SK-N-SH (cell line): ENCODE results near the gene TBKBP1. TPM values are rescaled to one million over a fixed set of nuclear protein-coding genes. Genes with fewer than 3 reads are reported as not detected.

Experiments
- CTCF ChIA-PET: fragments of 300-600, 350-600 bp; formaldehyde crosslinking; extraction: SDS; loops from one replicate; lab custom pipeline; 2021; lab: Yijun Ruan, JAX
- POLR2A ChIA-PET: fragments of 350-600 bp; sonication (Branson Sonifier 250); formaldehyde crosslinking; extraction: SDS; loops from one replicate; lab custom pipeline; 2020; ENCODE audit warnings: antibody characterized with exemption, inconsistent platforms; lab: Yijun Ruan, JAX
- DNase-seq: peaks from one replicate; pipeline ENCODE4 v3.0.0; 2012
- H2AFZ ChIP-seq: fragments of 200-600 bp; sonication (generic); 2 replicates; pipeline ENCODE4 v1.8.1; 2016; ENCODE audit warnings: antibody characterized with exemption, mild to moderate bottlenecking, low read depth
- H3F3A ChIP-seq: fragments of 200-600 bp; sonication (generic); replicated peaks from 2 replicates; pipeline ENCODE3; 2016; ENCODE audit warnings: antibody characterized with exemption, mild to moderate bottlenecking; ENCODE audit not compliant: insufficient read depth
- H3K27ac ChIP-seq, 2 experiments: fragments of 200-500 bp in 1 of 2; fragments of 200-600 bp in 1 of 2; sonication (Bioruptor generic) in 1 of 2; sonication (generic), shearing (Covaris generic) in 1 of 2; 2 replicates each; pipeline versions ENCODE4 v1.5.1 to v1.6.1; 2014 to 2016; ENCODE audit warnings: low read depth in 2 of 2, inconsistent platforms in 1 of 2, low read length in 1 of 2, mild to moderate bottlenecking in 1 of 2, mixed read lengths in 1 of 2
- H3K27me3 ChIP-seq: fragments of 200-600 bp; sonication (generic), shearing (Covaris generic); 2 replicates; pipeline ENCODE4 v1.6.1; 2016; ENCODE audit warnings: mixed run types; ENCODE audit not compliant: insufficient read depth
- H3K36me3 ChIP-seq, 2 experiments: fragments of 200-500 bp in 1 of 2; fragments of 200-600 bp in 1 of 2; sonication (Bioruptor generic) in 1 of 2; sonication (generic) in 1 of 2; replicated peaks in 1 of 2; 2 replicates each; pipeline versions ENCODE3 to v1.5.1; 2014 to 2016; ENCODE audit warnings: low read length in 1 of 2, mild to moderate bottlenecking in 1 of 2; ENCODE audit not compliant: insufficient read depth in 2 of 2, control insufficient read depth in 1 of 2
- H3K4me1 ChIP-seq, 2 experiments: fragments of 200-500 bp in 1 of 2; fragments of 200-600 bp in 1 of 2; sonication (Bioruptor generic) in 1 of 2; sonication (generic), shearing (Covaris generic) in 1 of 2; 2 replicates each; pipeline versions ENCODE4 v1.5.1 to v1.6.1; 2014 to 2016; ENCODE audit warnings: low read depth in 1 of 2, low read length in 1 of 2, mixed run types in 1 of 2; ENCODE audit not compliant: insufficient read depth in 2 of 2, control insufficient read depth in 1 of 2
- H3K4me2 ChIP-seq: fragments of 200-600 bp; sonication (generic), shearing (Covaris generic); 2 replicates; pipeline ENCODE4 v1.6.1; 2017; ENCODE audit warnings: mixed run types
- H3K4me3 ChIP-seq, 2 experiments: fragments of 200-500 bp in 1 of 2; fragments of 200-600 bp in 1 of 2; sonication (Bioruptor generic) in 1 of 2; sonication (generic), shearing (Covaris generic) in 1 of 2; 2 replicates each; pipeline versions ENCODE4 v1.5.1 to v1.8.1; 2014 to 2016; ENCODE audit warnings: low read depth in 2 of 2, inconsistent platforms in 1 of 2, low read length in 1 of 2, mild to moderate bottlenecking in 1 of 2, mixed read lengths in 1 of 2, moderate library complexity in 1 of 2
- H3K79me2 ChIP-seq: fragments of 200-600 bp; sonication (generic); 2 replicates; pipeline ENCODE4 v1.8.1; 2017; ENCODE audit warnings: mild to moderate bottlenecking; ENCODE audit not compliant: insufficient read depth
- H3K9ac ChIP-seq: fragments of 200-600 bp; sonication (generic); 2 replicates; pipeline ENCODE4 v1.6.1; 2017; ENCODE audit warnings: mixed run types
- H3K9me2 ChIP-seq: fragments of 200-600 bp; sonication (generic); 2 replicates; pipeline ENCODE4 v1.6.1; 2017; ENCODE audit warnings: mixed run types
- H3K9me3 ChIP-seq: fragments of 200-600 bp; sonication (generic); 2 replicates; pipeline ENCODE4 v1.6.1; 2017; ENCODE audit warnings: mixed run types, mild to moderate bottlenecking, moderate library complexity
- H4K20me1 ChIP-seq: fragments of 200-600 bp; sonication (generic); 2 replicates; pipeline ENCODE4 v1.6.1; 2017; ENCODE audit warnings: mild to moderate bottlenecking, mixed run types; ENCODE audit not compliant: insufficient read depth
- EP300 ChIP-seq, 2 experiments: IDR thresholded peaks; 2 replicates each; pipeline versions ENCODE4 v1.4.0 to v1.6.1; 2012; ENCODE audit warnings: borderline replicate concordance in 1 of 2, low read depth in 1 of 2, low read length in 1 of 2
- FOXJ3 ChIP-seq: sonication (generic); formaldehyde crosslinking; IDR thresholded peaks from 2 replicates; pipeline ENCODE4 v1.5.1; 2020; ENCODE audit warnings: mild to moderate bottlenecking, missing genetic modification reagents
- GABPA ChIP-seq: IDR thresholded peaks from 2 replicates; pipeline ENCODE4 v1.4.0; 2012; ENCODE audit warnings: low read depth, mild to moderate bottlenecking
- MAX ChIP-seq: IDR thresholded peaks from 2 replicates; pipeline ENCODE4 v1.4.0; 2012; ENCODE audit warnings: low read depth
- MXI1 ChIP-seq: IDR thresholded peaks from 2 replicates; pipeline ENCODE4 v1.6.1; 2012; ENCODE audit warnings: mild to moderate bottlenecking, low read depth, low read length, improper control_type of control experiment
- NFIC ChIP-seq: IDR thresholded peaks from 2 replicates; pipeline ENCODE4 v1.4.0; 2012; ENCODE audit warnings: borderline replicate concordance
- REST ChIP-seq: IDR thresholded peaks from 2 replicates; pipeline ENCODE4 v1.6.1; 2012; ENCODE audit warnings: mild to moderate bottlenecking, low read depth, low read length, moderate library complexity
- TAF1 ChIP-seq: IDR thresholded peaks from 2 replicates; pipeline ENCODE4 v1.6.1; 2012; ENCODE audit warnings: low read depth, mild to moderate bottlenecking, low read length, moderate library complexity, borderline replicate concordance
- TEAD4 ChIP-seq: IDR thresholded peaks from 2 replicates; pipeline ENCODE4 v1.4.0; 2012; ENCODE audit warnings: mild to moderate bottlenecking, borderline replicate concordance; ENCODE audit not compliant: insufficient read depth
- WGBS: methylation state at CpG from one replicate; pipeline ENCODE4 v1.1.6; 2017; ENCODE audit warnings: low lambda C conversion rate; 5-methylcytosine and 5-hydroxymethylcytosine counted together
- polyA plus RNA-seq, 3 experiments: library from polyadenylated mRNA; depleted of rRNA; stranded (reverse); fragments of >200 nt; gene quantifications; 2 replicates each; pipeline ENCODE4 v1.2.3, GENCODE V29; 2012

The TBKBP1 gene
- polyA plus RNA-seq, 1 of the 3 experiments (the other 2 are of a cell fraction), result 14.4 TPM

GRCh38 chr17:47711366-47712099 is 17.6 kb downstream of the TBKBP1 start:
- CTCF ChIA-PET, result interaction anchor here (14.7 kb wide), 1 partner anchor 13 kb away, joined by 195 read pairs; the partner anchor contains the start of gene TBKBP1
- Histone ChIP-seq H2AFZ (no peak overlapping the region), H3K9ac (no peak overlapping the region), H3K4me3 (no peak overlapping the region), H3K27me3 (peaks cover 41% of the 10 kb centered on the region), H3K79me2 (no peaks in the 10 kb centered on the region), H3K9me2 (no peaks in the 10 kb centered on the region), H3K36me3 (peaks cover 0 to 21% of the 10 kb centered on the region in 2 experiments), H3K27ac (no peak overlapping the region), H3K4me1 (peaks cover 0 to 4% of the 10 kb centered on the region in 2 experiments; a peak in 2 of 4 replicates), H3K4me2 (no peak overlapping the region), H4K20me1 (peaks cover 19% of the 10 kb centered on the region; the same call in 1 of the 2 replicates), H3F3A (no peaks in the 10 kb centered on the region), H3K9me3 (no peaks in the 10 kb centered on the region)
- WGBS, result 93% methylated on average over 14 of the region's 15 CpGs
- TF ChIP-seq GABPA, result no peak
- no peak for TF ChIP-seq FOXJ3 (CRISPR knock-in tag)
- no peak for TF ChIP-seq EP300 (IDR thresholded peaks at IDR 0.05; ENCODE audit: borderline replicate concordance in 1 of 2, low read depth in 1 of 2, low read length in 1 of 2)
- no peak for TF ChIP-seq TAF1
- TF ChIP-seq MXI1, result no peak
- TF ChIP-seq TEAD4, result no peak
- POLR2A ChIA-PET, result no interaction called here
- no peak for DNase-seq

- ChIA-PET POLR2A (no interaction called here), CTCF (interaction anchor here (14.7 kb wide), 1 partner anchor 14 kb away, joined by 195 read pairs; the partner anchor contains the start of gene TBKBP1)
- H4K20me1 ChIP-seq, result peaks cover 19% of the 10 kb centered on the region; the same call in 1 of the 2 replicates
- H3K9me3 ChIP-seq, result no peaks in the 10 kb centered on the region
- H3K9me2 ChIP-seq, result no peaks in the 10 kb centered on the region
- H3K27me3 ChIP-seq, result peaks cover 50% of the 10 kb centered on the region
- H3K36me3 ChIP-seq, result peaks cover 0 to 21% of the 10 kb centered on the region in 2 experiments
- no peak overlapping the region for H2AFZ ChIP-seq
- DNase-seq, result no peak
- H3K4me3 ChIP-seq, result no peak overlapping the region
- no peak overlapping the region for H3K27ac ChIP-seq
- no peak overlapping the region for H3K9ac ChIP-seq
- no peaks in the 10 kb centered on the region for H3F3A ChIP-seq
- no peaks in the 10 kb centered on the region; a peak in 1 of 4 replicates for H3K4me1 ChIP-seq
- 53% methylated on average over 5 of the region's 5 CpGs for WGBS
- H3K79me2 ChIP-seq, result no peaks in the 10 kb centered on the region
- H3K4me2 ChIP-seq, result no peak overlapping the region
- TF ChIP-seq NFIC (no peak), MAX (no peak), GABPA (no peak), REST (no peak)
These were observed 18.5 kb downstream of the TBKBP1 start for GRCh38 chr17:47712330-47713023.
